Glomerular visceral epithelial cell (primary cell): Measurements from ENCODE around the gene IQCK.
"Not testable (repeated sequence)": the region's sequence is repeated elsewhere in the genome, so short reads cannot be mapped to it uniquely, and the experiment has no call there.

Experiments
- DNase-seq: peaks from one replicate; pipeline ENCODE4 v3.0.0-alpha.2; 2016; ENCODE audit errors: extremely low spot score

IQCK gene

DNA sequence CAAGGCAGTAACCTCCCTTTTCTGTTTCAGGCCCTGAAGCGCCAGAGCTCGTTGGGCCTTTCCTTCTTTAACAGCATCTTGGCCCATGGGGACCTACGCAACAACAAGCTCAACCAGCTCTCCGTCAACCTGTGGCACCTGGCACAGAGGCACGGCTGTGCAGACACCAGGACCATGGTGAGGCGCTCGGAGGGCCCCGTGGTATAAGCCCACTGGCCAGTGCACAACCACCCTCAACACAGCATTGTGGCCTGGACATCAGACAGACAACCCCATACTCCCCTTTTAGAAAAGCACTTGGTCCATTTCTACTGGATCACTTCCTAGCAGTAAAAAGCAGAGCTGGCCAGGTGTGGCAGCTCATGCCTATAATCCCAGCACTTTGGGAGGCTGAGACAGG lies 18.6 kb upstream of the IQCK start:
- no peak for DNase-seq

DNA sequence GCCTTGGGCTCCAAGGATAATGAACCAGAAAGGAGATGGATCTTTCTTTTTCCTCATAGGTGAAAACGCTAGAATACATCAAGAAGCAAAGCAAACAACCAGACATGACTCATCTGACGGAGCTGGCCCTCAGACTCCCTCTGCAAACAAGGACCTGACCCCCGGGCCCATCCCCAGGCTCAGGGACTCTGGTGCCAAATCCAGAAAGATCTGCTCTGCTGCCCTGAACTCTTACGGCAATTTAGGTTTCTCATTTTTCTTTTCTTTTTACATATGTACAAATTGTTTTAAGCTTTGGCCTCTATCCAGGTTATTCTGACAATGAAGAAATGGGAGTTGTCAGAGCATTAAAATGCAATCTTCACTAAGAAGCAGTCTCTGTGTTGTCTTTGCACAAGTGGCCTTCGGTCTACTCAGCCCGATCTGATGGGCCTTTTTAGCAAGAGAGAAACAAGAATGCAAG lies 17.7 kb upstream of the IQCK start:
- peak; percentile 57 for DNase-seq

GRCh38 chr16:19701091-19701490 lies 17.0 kb upstream of the IQCK start:
- DNase-seq = no peak

- no peak for DNase-seq
Measured at GRCh38 chr16:19703172-19703889, 14.7 kb upstream of the IQCK start.

DNA sequence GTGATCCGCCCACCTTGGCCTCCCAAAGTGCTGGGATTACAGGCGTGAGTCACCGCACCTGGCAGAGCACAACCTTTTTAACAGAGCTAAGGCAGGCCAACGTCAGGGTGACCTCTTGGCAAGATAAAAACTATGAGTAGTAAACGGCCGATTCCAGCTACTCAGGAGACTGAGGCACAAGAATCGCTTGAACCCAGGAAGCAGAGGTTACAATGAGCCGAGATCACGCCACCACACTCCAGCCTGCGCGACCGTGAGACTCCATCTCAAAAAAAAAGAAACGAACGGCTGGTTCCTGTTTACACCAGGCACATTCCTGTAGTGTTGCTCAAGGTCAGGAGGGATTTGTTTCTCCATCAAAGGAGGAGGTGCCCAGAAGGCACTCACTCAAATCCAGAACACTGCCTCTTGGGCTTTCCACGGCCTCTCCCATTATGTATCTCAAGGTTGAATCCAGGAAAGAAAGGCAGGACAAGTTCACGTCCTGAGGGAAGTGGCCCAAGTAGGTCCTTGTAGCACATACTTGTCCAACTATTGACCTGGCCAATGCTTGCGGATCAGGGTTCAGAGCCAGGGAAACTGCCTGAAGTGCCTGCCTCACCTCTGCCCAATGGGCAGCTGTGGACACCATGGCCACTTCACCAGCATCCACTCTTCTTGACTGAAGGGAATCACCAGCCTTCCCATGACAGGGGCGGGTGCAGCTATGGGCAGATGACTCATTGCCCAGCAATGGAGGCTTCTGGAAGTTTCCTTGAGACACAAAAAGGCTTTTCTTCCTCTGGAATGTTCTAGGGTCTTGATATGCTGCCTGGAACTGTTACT lies 13.5 kb upstream of the IQCK start:
- DNase-seq = no peak

- no peak for DNase-seq
Measured at GRCh38 chr16:19705146-19705501, 12.9 kb upstream of the IQCK start.

GRCh38 chr16:19705843-19706242 lies 12.2 kb upstream of the IQCK start:
- no peak for DNase-seq

GRCh38 chr16:19706846-19707245 lies 11.2 kb upstream of the IQCK start:
- no peak for DNase-seq

GRCh38 chr16:19707569-19708295 lies 10.3 kb upstream of the IQCK start:
- no peak for DNase-seq

- no peak for DNase-seq
Measured at GRCh38 chr16:19708296-19709205, 9.5 kb upstream of the IQCK start.

DNA sequence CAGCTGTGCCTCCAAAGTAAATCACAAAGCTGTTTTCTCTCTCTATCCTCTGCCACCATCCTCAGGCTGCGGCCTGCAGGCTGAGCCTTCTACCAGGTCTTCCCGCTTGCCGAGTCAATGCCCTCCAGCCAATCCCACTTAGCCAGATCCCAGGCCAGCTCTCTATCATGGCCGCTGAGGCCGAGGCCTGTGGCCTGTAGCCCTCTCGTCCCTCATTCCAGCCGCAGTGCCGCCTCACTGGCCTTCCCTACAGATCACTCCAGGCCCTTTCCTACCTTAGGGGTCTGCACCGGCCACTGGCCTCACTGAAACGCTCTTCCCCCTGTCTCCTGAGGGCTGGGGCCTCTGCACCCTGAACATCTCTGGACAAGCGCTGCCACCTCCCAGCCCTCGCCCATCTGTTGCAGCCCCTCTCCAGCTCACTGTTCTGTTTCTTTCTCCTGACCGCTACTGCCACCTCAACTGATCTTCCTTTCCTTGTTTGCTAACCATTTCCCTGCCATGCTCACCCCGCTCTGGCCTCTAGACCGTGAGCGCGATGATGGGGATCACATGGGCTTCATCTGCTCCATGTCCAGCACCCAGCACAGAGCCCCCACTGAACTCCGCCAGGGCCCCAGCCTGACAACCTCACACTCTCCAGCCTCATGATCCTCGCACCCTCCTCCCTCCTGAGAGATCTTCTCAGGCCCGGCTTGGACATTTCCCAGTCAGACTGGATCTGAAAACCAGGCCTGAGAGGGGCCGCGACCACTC lies 8.5 kb upstream of the IQCK start:
- no peak for DNase-seq

DNA sequence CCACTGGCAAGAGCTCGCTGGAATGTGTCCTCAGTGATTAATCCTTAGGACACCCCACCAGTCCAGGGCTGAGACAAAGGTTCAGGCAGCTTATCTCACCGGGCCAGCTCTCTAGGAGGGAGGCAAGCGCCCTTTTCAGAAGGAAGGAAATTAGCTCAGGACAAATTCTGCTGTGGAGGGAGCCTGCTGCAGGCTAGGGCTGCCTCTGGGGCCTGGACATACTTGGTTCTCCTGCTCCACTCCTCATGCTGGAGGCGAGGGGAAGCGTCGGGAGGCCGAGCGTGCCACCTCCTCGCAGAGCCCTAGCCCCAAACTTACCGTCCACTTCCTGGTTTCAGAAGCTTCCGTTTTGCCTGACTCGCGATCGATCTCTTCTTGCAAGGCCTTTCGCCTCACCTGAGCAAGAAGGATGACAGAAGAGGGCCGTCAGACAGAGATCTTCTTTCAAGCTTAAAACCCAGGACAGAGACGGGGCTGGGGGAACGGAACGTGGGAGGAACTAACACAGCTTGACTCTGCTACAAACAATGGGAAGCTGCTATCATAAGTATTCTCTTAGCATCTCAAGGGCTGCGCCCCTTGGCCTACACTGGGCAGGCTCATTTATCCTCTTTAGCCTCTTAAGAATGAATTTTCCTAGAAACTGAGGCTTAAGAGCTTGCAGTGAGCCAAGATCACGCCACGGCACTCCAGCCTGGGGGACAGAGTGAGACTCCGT lies 7.7 kb upstream of the IQCK start:
- no peak for DNase-seq

DNA sequence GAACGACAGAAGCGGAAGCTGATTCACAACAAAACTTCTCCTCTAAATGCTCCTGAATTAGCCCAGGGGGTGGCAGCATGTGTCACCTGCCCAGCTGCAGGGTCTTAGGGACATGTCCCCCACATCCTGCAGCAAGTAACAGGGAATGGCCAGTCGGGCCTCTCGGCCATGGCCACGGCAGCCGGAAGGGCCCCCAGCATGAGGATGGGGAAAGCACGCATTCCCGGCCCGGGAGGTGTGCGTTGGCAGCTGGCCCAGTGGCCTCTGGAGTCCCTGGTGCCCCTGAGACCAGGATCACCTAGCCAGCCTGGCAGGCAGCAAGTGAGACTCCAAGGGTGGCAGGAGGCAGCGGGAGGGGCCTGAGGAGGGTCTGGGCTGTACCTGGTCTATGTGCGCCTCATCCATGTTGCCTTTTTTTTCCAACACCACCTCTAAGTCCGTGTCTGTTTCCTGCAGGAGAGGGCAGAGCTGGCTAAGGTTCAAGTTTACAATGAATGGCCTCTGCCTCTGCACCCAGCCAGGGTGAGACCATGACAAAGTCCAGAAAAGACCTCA lies 7.0 kb upstream of the IQCK start:
- no peak for DNase-seq

DNA sequence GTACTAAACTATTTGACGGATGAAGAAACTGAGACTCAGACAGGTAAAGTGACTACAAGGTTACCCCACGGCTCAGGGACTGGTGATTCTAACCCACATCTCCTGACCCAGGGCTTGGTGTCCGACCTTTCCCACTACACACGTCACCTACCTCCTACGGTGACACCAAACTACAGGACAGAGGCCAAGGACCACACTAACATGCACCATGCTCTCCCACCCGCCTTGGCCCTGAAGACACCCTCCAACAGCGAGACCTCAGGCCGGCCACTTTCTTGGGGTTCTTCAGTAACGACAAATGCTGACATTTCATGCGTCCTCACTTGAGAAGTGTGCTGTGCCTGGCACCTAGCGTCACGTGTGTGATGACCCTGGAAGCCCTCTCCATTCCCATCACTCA lies 6.4 kb upstream of the IQCK start:
- no peak for DNase-seq

- DNase-seq = no peak
Measured at GRCh38 chr16:19712418-19713058, 5.5 kb upstream of the IQCK start.

- no peak for DNase-seq
Measured at GRCh38 chr16:19713697-19714096, 4.4 kb upstream of the IQCK start.

GRCh38 chr16:19715566-19715965 lies 2.5 kb upstream of the IQCK start:
- DNase-seq = no peak

GRCh38 chr16:19716183-19716582 lies 1.9 kb upstream of the IQCK start:
- no peak for DNase-seq

GRCh38 chr16:19716728-19717127 lies 1.3 kb upstream of the IQCK start:
- not testable (repeated sequence) for DNase-seq
